Measurements from ENCODE around the gene AVEN.
"Not testable (repeated sequence)": the region's sequence is repeated elsewhere in the genome, so short reads cannot be mapped to it uniquely, and the experiment has no call there.

Gene AVEN

GRCh38 chr15:33844186-33844585, 194.8 kb downstream of the AVEN start:
- no peak for DNase-seq

GRCh38 chr15:33840615-33841014, 198.4 kb downstream of the AVEN start:
- no peak for DNase-seq

GRCh38 chr15:33839540-33839939, 199.5 kb downstream of the AVEN start:
- no peak for DNase-seq

DNA sequence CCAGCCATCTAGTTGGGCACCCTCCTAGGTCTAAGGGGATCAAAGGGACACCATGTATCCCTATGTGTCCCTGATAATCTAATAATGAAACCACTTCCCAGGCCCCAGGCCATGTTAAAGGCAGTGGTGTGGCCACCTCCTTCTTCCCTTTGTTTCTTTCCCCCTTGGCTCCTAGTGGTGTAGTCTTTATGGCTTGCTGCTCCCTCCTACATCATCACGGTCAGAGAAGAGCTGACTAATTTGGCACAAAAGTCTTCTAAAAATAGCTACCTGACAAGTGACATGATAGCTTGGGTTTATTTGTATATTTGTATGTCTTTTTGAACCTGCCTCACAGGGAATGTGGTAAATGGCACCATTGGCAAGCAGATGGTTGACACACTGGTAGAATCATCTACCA, 201.7 kb downstream of the AVEN start:
- no peak for DNase-seq

GRCh38 chr15:33834892-33835743, 203.9 kb downstream of the AVEN start:
- no peak for DNase-seq

DNA sequence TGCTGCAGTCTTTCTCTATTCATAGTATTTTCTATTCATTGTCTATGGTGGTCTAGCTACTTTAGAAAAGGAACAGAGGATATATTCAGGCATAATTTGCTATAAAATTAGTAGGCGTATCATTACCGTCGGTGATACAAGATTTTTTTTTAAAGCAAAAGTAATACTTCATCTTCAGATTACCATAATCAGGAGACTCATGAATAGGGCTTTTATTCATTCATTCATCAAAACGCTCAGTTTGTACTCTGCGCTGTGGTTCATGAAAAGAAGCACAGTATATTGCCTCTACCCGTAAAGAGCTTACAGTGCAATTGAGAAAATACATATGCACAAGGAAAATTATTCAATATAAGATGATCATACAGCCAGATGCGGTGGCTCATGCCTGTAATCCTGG, 207.4 kb downstream of the AVEN start:
- no peak for DNase-seq

DNA sequence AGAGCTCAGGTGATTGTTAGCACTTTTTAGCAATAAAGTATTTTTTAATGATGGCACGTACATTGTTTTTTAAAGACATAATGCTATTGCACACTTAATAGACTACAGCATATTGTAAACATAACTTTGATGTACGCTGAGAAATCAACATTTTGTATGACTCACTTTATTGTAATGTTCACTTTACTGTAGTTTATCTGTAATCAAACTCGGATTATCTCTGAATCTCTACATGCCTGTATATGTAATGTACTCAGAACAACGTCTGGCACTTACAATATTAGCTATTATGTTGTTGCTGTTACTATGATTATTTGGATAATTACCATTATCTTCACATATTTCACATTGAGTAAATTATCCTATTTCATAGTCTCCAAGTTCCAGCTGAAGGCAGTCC, 208.7 kb downstream of the AVEN start:
- no peak for DNase-seq

- DNase-seq: no peak
Measured at GRCh38 chr15:33826201-33826600, 212.8 kb downstream of the AVEN start.

GRCh38 chr15:33825453-33825852, 213.6 kb downstream of the AVEN start:
- no peak for DNase-seq

GRCh38 chr15:33823119-33823518, 215.9 kb downstream of the AVEN start:
- DNase-seq: no peak

GRCh38 chr15:33822479-33822878, 216.5 kb downstream of the AVEN start:
- no peak for DNase-seq

DNA sequence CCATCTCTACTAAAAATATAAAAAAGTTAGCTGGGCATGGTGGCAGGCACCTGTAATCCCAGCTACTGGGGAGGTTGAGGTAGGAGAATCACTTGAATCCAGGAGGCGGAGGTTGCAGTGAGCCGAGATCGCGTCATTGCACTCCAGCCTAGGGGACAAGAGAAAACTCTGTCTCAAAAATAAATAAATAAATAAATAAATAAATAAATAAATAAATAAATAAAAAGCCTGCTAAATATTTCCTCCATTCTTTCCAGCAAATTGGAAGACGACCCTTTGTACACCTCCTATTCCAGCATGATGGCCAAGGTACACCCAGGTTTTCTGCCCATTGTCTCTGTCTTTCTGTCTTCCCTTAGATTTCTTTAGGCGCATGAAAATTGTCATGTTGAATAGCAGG, 219.5 kb downstream of the AVEN start:
- DNase-seq: not testable (repeated sequence)
